Stimulated activated CD8-positive, alpha-beta memory T cell treated with anti-CD3 and anti-CD28 coated beads, Interleukin-7, amount 100 ng/mL, for 4 hours (primary cell): Measurements from ENCODE around the gene CLCN1.

Experiments used
- DNase-seq, 2 donors: peaks; one replicate each; pipeline ENCODE4 v3.0.0-alpha.2; 2020; ENCODE audit warnings: low read depth in 2 of 2

The CLCN1 gene

GRCh38 chr7:143295870-143296269 is 20.0 kb upstream of the CLCN1 start:
- no peak for DNase-seq

GRCh38 chr7:143296686-143297085 is 19.2 kb upstream of the CLCN1 start:
- no peak for DNase-seq

GRCh38 chr7:143299346-143299745 is 16.6 kb upstream of the CLCN1 start:
- DNase-seq, result no peak

GRCh38 chr7:143299840-143300239 is 16.1 kb upstream of the CLCN1 start:
- peak; percentile 26 to 38 for DNase-seq

GRCh38 chr7:143300959-143301935 is 14.7 kb upstream of the CLCN1 start:
- no peak for DNase-seq

GRCh38 chr7:143303733-143304132 is 12.2 kb upstream of the CLCN1 start:
- no peak for DNase-seq

GRCh38 chr7:143304938-143305337 is 11.0 kb upstream of the CLCN1 start:
- no peak for DNase-seq

GRCh38 chr7:143305423-143306070 is 10.4 kb upstream of the CLCN1 start:
- DNase-seq, result peak; percentile 43 to 59

- DNase-seq, result no peak
These were observed 7.3 kb upstream of the CLCN1 start for GRCh38 chr7:143308632-143309031.

- DNase-seq, result no peak
These were observed 1.8 kb upstream of the CLCN1 start for GRCh38 chr7:143314127-143314526.

GRCh38 chr7:143316492-143316891 is 581 bp downstream of the CLCN1 start:
- no peak for DNase-seq

- no peak for DNase-seq
These were observed 2.8 kb downstream of the CLCN1 start for GRCh38 chr7:143318661-143319060.

- no peak for DNase-seq
These were observed 4.7 kb downstream of the CLCN1 start for GRCh38 chr7:143320620-143321019.

GRCh38 chr7:143321242-143321641 is 5.3 kb downstream of the CLCN1 start:
- DNase-seq, result no peak

GRCh38 chr7:143321734-143322133 is 5.8 kb downstream of the CLCN1 start:
- DNase-seq, result no peak

- no peak for DNase-seq
These were observed 7.1 kb downstream of the CLCN1 start for GRCh38 chr7:143322760-143323633.

- no peak for DNase-seq
These were observed 7.7 kb downstream of the CLCN1 start for GRCh38 chr7:143323653-143324052.

GRCh38 chr7:143325240-143325639 is 9.3 kb downstream of the CLCN1 start:
- no peak for DNase-seq

- DNase-seq, result no peak
These were observed 12.0 kb downstream of the CLCN1 start for GRCh38 chr7:143327903-143328302.

GRCh38 chr7:143329471-143330170 is 13.7 kb downstream of the CLCN1 start:
- no peak for DNase-seq

GRCh38 chr7:143331179-143331801 is 15.4 kb downstream of the CLCN1 start:
- DNase-seq, result no peak
